Dedifferentiated amniotic fluid mesenchymal stem cell (primary cell): ENCODE measurements around the gene WDR26.
A peak's percentile ranks its signal among the peaks of the same experiment; 100 is the strongest.
"Not testable (repeated sequence)": the region's sequence is repeated elsewhere in the genome, so short reads cannot be mapped to it uniquely, and the experiment has no call there.

Experiments used
- DNase-seq: peaks from one replicate; pipeline ENCODE4 v3.0.0-alpha.2; 2016; ENCODE audit errors: extremely low spot score

WDR26 gene

GRCh38 chr1:224433701-224434672, 610 bp downstream of the WDR26 start:
- no peak for DNase-seq

DNA sequence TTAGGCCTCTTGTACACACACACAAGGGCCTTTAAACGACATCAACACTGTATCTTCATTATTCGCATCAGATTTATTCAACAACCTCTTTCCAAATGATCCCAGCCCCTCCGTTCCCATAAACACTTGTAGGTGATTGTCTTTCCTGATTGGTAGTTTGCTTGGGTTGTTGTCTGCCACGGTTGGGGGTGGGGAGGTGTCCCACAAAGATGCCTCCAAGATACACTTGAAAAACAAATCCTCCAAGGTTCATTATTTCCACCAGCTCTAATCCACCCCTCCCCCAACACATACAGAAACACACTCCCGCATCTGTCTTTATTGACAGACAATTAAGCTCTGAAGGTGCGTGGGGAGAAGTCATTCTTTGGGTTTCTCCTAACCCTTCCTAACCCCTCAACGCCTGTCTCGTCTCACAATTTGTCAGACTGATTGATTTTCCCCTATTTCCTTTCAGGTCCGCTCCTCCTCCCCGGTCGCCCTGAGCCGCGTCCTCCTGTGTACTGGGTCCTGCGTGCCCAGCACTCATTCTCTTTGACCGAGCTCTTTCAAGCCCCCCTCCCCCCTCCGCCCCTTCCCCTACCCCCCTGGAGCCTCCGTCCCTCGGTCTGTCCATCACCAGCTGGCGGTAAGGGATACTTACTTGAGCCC, 1.4 kb downstream of the WDR26 start:
- no peak for DNase-seq

DNA sequence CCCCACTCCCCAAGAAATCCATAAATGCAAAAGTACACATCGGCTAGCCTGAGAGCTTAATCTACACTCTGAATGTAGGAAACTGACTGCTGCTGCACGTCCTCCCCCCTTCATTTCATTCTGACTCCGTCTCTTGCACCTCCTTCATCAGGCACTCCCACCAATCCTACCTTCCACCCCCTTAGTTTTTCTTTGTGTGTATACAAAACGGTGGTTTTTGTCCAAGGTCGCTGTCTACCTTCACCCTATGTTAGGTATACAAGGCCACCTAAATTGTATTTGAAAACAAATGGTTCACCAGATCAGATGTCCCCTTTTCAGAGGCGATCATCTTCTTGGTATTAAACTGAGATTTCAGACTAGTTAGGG, 1.9 kb downstream of the WDR26 start:
- no peak for DNase-seq

DNA sequence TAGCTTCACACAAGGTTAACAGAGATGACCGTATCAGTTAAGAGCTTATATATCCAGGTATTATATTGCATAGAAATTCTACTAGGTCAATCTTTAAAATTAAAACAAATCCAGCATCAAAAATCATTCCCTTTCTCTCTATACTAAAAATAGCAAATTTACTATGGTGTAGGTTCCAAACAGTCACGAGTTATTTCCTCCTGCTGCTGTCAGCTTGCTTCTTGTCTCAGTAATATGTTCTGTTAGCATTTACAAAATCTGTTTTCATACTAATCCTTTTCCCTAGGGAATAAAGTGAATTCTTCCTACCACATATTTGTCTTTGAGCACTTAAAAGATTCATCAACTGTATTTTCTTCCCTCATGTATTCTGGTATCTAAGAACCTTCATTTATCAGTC, 2.5 kb downstream of the WDR26 start:
- DNase-seq, result peak; percentile 29

- DNase-seq, result no peak
These were observed 2.9 kb downstream of the WDR26 start for GRCh38 chr1:224431726-224432125.

GRCh38 chr1:224430511-224431113, 4.0 kb downstream of the WDR26 start:
- DNase-seq, result peak; percentile 78

DNA sequence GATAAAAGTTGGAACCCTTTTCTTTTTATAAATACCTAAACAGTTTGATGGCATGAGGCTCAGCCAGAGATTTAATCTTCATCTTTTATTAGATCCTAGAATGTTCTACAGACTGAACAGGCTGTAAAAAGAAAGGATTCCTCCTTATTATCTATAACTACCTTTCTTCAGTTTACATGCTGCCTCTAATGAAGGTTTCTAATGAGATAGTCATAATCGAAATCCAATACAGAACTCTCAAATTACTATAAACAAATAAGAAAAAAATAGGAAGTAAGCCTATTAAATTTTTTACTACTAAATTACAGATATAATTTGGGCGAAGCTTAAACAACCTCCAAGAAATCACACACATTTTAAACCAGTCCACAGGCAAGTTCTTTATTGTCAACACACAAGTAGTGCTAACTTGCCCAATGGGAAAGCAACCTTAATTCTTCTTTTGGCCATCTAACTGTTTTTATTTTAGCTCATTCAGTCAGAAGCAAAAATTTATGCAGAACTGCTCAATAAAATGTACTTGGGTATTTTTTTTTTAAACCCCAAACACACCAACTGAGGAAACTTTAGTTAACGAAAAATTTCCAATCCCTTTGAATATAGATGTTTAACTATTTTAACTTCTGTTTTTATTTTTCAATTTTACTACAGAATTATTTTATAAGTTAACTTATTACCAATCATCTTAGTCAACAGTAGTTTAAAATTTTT, 4.8 kb downstream of the WDR26 start:
- DNase-seq, result no peak

DNA sequence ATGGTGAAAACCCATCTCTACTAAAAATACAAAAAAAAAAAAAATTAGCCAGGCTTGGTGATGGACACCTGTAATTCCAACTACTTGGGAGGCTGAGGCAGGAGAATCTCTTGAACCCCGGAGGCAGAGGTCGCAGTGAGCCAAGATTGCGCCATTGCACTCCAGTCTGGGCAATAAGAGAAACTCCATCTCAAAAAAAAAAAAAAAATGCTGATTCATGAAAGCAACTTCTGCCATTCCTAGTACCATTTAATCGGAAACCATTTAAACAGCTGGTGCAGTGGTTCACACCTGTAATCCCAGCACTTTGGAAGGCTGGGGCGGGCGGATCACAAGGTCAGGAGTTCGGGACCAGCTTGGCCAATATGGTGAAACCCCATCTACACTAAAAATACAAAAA, 5.9 kb downstream of the WDR26 start:
- DNase-seq, result not testable (repeated sequence)

DNA sequence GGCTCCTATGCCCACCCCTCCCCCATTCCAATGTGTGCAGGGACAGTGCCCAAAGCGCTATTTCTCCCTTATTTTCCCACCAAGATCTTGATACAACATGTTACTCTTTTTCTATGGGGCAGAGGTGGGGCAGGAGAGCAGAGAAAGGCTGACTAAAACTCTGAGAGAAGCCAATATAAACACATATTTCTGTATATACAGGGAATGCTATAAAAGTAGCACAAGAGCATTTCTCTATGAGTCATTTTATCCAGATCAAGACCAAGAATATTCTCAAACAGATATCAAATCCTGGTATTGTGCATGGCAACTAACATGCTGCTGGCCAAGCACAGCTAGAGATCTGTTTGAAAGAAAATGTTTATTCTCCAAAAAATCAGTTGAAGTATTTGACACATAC, 7.3 kb downstream of the WDR26 start:
- DNase-seq, result peak; percentile 85

GRCh38 chr1:224426869-224427268, 7.7 kb downstream of the WDR26 start:
- DNase-seq, result not testable (repeated sequence)

- no peak for DNase-seq
These were observed 9.2 kb downstream of the WDR26 start for GRCh38 chr1:224425279-224425884.

- no peak for DNase-seq
These were observed 14.5 kb downstream of the WDR26 start for GRCh38 chr1:224420106-224420505.

- no peak for DNase-seq
These were observed 22.8 kb downstream of the WDR26 start for GRCh38 chr1:224411766-224412165.

GRCh38 chr1:224408294-224408590, 26.4 kb downstream of the WDR26 start:
- DNase-seq, result no peak

DNA sequence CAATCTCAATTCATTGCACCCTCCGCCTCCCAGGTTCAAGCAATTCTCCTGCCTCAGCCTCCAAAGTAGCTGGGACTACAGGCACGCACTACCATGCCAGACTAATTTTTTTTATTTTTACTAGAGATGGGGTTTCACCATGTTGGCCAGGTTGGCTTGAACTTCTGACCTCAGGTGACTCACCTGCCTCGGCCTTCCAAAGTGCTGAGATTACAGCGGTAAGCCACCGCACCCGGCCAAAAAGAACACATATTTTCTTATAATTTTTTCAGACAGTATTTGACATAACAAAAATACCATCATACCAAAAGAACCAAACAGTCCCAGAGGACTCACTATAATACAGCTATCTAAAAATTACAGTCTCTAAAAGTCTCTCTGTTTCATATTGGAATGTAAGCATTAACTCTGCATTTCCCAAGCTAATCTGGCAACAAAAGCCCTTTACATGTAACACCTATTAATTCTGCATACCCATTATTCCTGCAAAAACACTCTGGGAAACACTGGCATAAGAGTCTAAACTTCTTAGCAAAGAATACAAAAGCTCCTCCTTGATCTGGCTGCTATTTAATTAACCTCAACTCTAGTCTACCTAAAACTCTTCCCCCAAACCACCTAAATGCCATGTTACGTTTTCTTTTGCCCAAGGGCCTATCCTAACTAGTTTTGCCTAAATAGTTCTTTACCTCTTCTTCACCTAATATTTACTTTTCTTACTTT, 26.9 kb downstream of the WDR26 start:
- DNase-seq, result no peak

GRCh38 chr1:224406216-224406615, 28.4 kb downstream of the WDR26 start:
- DNase-seq, result no peak

DNA sequence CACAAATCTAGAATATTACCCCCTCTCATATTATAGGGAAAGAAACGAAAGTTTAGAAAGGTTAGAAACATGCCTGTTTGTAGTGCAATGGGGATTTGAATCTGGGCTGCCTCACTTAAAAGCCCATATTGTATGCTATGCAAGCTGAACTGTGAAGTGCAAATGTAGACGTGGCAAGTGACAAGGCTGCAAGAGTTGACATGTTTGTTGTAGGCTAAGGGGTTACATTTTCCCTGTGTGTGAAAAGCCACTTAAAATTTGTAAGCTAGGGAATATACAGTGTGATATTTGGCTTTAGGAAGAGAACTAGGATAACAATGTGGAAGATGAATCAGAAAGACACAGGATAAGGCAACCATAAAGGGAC, 29.0 kb downstream of the WDR26 start:
- no peak for DNase-seq

GRCh38 chr1:224404916-224405603, 29.5 kb downstream of the WDR26 start:
- DNase-seq, result no peak

GRCh38 chr1:224402472-224403036, 32.0 kb downstream of the WDR26 start:
- DNase-seq, result no peak

DNA sequence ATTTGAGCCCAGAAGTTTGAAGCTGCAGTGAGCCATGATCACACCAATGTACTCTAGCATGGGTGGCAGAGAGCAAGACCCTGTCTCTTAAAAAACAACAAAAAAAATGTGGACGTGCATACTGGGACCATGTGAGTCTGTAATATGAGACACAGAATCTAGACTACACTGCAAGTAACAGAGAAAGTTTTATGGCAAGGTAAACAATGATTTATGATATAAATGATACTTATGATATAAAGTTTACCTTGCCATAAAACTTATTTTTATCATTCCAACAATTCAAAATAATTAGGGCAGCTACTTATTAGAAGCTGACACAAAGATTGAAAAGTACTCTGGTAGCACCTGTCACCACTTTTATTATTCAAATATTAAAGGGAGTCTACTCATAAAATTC, 34.7 kb downstream of the WDR26 start:
- no peak for DNase-seq
